Large intestine (tissue), 3 donors: ENCODE data around the gene ARID5B. TPM values are rescaled to one million over a fixed set of nuclear protein-coding genes. Genes with fewer than 3 reads are reported as not detected.

Source experiments
- DNase-seq, 2 donors: peaks; one replicate each; pipeline versions ENCODE4 v3.0.0 to v3.0.0-alpha.2; 2013
- H3K27ac ChIP-seq: one replicate; pipeline ENCODE4 v1.5.1; 2013; ENCODE audit warnings: low read length
- H3K27me3 ChIP-seq: 2 replicates; pipeline ENCODE4 v1.6.1; 2013; ENCODE audit warnings: low read length; ENCODE audit not compliant: control insufficient read depth, insufficient read depth
- H3K36me3 ChIP-seq: 2 replicates; pipeline ENCODE4 v1.6.1; 2013; ENCODE audit warnings: low read length; ENCODE audit not compliant: control insufficient read depth, insufficient read depth
- H3K4me1 ChIP-seq: one replicate; pipeline ENCODE4 v1.6.1; 2013; ENCODE audit warnings: low read length; ENCODE audit not compliant: control insufficient read depth, insufficient read depth
- H3K4me3 ChIP-seq: one replicate; pipeline ENCODE4 v1.5.1; 2013; ENCODE audit warnings: low read length
- H3K9me3 ChIP-seq: one replicate; pipeline ENCODE4 v1.6.1; 2013; ENCODE audit warnings: mild to moderate bottlenecking, low read depth, low read length, moderate library complexity; ENCODE audit not compliant: control insufficient read depth
- WGBS: methylation state at CpG from one replicate; pipeline ENCODE4 v1.1.5; 2013; ENCODE audit warnings: low lambda C conversion rate; ENCODE audit not compliant: insufficient coverage; 5-methylcytosine and 5-hydroxymethylcytosine counted together
- polyA plus RNA-seq: library from polyadenylated mRNA; unstranded; fragments of 120-200 nt; gene quantifications from one replicate; pipeline ENCODE4 v1.2.1, GENCODE V29; 2013

The ARID5B gene
- polyA plus RNA-seq, 1 donor = 19.9 TPM

DNA sequence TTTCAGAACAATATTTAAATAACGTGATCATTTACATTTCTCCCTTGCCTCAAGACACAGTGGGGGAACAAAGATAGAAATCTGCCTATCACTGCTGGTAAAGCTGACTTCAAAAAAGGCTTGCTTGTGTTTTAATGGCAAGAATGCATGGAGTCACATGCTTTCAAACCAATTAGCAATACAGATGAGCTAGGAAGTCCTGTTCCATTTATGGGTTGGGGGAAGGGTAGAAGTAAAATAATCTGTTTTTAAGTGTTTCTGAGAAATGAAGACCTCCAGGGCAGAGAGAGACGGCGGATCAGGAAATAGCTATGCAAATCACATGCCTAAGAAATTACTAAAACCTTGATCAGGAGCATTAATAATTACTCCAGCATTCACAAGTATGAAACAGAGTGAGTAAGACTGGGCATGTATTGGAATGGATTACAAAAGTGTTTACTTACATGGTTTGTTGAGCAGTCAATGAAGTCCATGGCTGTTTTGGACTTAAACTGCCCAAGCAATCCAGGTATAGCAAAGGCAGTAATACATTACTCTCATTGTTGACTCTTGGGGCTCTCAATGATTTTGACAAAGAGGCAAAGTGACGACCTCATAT lies 142.0 kb downstream of the ARID5B start:
- H3K4me1 ChIP-seq = peaks cover 54% of the 10 kb centered on the region
- peak overlapping the region; percentile 91 for H3K27ac ChIP-seq
- WGBS = 34% methylated on average over 3 of the region's 4 CpGs
- H3K36me3 ChIP-seq = no peaks in the 10 kb centered on the region
- peak in 1 of 2 donors; percentile 55 for DNase-seq
- H3K27me3 ChIP-seq = no peaks in the 10 kb centered on the region
- no peaks in the 10 kb centered on the region for H3K9me3 ChIP-seq
- H3K4me3 ChIP-seq = no peak overlapping the region

DNA sequence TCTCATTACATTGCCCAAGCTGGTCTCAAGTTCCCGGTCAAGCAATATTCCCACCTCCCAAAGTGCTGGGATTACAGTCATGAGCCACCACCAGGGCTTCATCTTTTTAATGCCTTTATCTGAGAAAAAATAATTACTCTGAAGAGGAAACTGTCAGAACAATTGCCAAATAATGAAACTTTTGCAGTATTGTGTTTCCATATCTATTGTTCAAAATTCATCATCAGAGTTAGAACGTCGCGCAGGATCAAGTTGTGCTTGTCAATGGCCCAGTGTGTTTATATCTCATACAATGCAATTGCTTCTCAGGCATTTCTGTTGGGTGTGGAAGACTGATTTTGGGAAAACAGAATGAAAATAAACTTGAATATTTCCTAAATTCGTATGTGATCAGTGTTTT lies 143.1 kb downstream of the ARID5B start:
- H3K9me3 ChIP-seq = no peaks in the 10 kb centered on the region
- no peak for DNase-seq
- peaks cover 56% of the 10 kb centered on the region for H3K4me1 ChIP-seq
- H3K36me3 ChIP-seq = no peaks in the 10 kb centered on the region
- WGBS = 67% methylated on average over 1 of the region's 5 CpGs
- no peaks in the 10 kb centered on the region for H3K27me3 ChIP-seq
- no peak overlapping the region for H3K4me3 ChIP-seq
- H3K27ac ChIP-seq = peak overlapping the region; percentile 91

DNA sequence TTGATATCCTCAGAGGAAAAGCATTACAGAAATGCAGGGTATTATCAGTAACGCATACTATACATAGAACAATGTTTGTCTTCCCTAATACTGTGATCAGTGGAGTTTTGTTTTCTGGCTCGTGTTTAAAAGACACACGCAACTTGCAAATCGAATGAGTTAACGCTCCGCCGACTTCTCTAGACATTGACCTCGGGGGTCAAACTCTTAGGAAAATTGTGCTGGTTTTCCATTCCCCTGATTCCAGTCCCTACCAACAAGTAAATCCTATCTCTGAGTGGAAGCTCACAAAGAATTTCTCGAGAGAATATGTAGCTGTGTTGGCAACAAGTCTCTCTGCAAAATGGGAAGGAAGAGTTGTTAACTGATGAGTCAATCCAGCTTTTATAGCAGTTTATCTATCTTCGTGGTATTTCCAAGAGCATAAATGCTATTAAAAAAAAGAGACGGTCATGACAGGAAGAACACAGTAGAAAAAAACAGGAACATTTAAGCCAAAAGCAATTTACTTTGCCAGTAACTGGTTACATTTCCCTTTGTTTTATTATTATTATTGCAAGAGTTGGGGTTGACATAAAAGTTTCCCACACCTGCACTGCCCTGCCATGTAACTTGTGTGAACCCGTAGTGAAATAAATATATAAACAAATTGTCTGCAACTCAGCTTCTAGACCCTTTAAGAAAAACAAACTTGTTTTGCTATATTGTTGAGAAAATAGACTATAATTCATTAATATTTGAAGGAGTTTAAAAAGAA lies 144.4 kb downstream of the ARID5B start:
- Histone ChIP-seq H3K9me3 (no peaks in the 10 kb centered on the region), H3K27ac (peak overlapping the region; percentile 91), H3K4me1 (peaks cover 54% of the 10 kb centered on the region), H3K4me3 (peak overlapping the region; percentile 5), H3K27me3 (no peaks in the 10 kb centered on the region), H3K36me3 (no peaks in the 10 kb centered on the region)
- peak; percentile 73 to 87 for DNase-seq
- 17% methylated on average over 2 of the region's 12 CpGs for WGBS

GRCh38 chr10:62046522-62047227 lies 145.2 kb downstream of the ARID5B start:
- H3K4me3 ChIP-seq = no peak overlapping the region
- peak; percentile 78 to 90 for DNase-seq
- H3K4me1 ChIP-seq = peaks cover 54% of the 10 kb centered on the region

DNA sequence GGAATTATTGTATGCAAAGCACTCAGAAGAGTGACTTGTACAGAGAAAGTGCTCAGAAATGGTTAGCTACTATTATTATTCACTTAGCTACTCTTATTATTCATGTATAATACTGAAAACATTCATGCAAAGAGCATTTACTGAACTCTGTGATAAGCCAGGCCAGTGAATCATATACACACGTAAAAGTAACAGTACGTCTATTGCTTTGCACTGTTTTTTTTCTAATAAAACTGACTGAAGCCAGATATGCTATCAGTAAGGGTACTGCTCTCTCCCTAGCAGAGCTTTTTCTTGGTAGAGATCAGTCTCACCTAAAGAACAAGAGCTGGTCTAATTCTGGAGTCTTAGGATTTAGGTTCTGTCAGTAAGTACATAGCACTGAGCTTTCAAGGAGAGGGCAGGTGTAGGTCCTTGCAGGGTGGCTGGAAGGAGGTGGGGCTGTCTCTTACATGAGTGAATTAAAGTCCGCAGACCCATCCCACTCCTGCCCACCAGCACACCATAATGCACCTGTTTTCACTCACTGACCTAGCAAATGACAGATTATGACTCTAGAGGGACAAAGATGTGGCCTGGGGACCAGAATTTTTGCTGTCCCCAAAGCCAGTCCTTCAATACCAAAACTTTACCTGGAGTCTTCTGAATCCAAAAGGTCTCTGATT lies 145.9 kb downstream of the ARID5B start:
- H3K27ac ChIP-seq = peak overlapping the region; percentile 91
- peak in 1 of 2 donors; percentile 55 for DNase-seq
- H3K36me3 ChIP-seq = peaks cover 4% of the 10 kb centered on the region
- H3K4me1 ChIP-seq = peaks cover 50% of the 10 kb centered on the region
- H3K4me3 ChIP-seq = no peak overlapping the region
- WGBS = no CpG with 5 or more reads among the region's 3 CpGs
- H3K27me3 ChIP-seq = no peaks in the 10 kb centered on the region
- H3K9me3 ChIP-seq = no peaks in the 10 kb centered on the region

More at GRCh38 chr10:62046522-62047227, 145.2 kb downstream of the ARID5B start:
- Histone ChIP-seq H3K27ac (peak overlapping the region; percentile 91), H3K27me3 (no peaks in the 10 kb centered on the region), H3K9me3 (no peaks in the 10 kb centered on the region), H3K36me3 (no peaks in the 10 kb centered on the region)
- no CpG with 5 or more reads among the region's 4 CpGs for WGBS

- H3K9me3 ChIP-seq = no peaks in the 10 kb centered on the region
- H3K4me1 ChIP-seq = peaks cover 49% of the 10 kb centered on the region
- peaks cover 10% of the 10 kb centered on the region for H3K36me3 ChIP-seq
- H3K4me3 ChIP-seq = no peak overlapping the region
- peak; percentile 59 to 81 for DNase-seq
- peak overlapping the region; percentile 91 for H3K27ac ChIP-seq
- H3K27me3 ChIP-seq = no peaks in the 10 kb centered on the region
- no CpG with 5 or more reads among the region's 2 CpGs for WGBS
These were observed 146.5 kb downstream of the ARID5B start for GRCh38 chr10:62047960-62048383.

GRCh38 chr10:62048470-62048869 lies 147.0 kb downstream of the ARID5B start:
- H3K9me3 ChIP-seq = no peaks in the 10 kb centered on the region
- H3K27me3 ChIP-seq = no peaks in the 10 kb centered on the region
- H3K4me3 ChIP-seq = no peak overlapping the region
- peak overlapping the region; percentile 91 for H3K27ac ChIP-seq
- H3K36me3 ChIP-seq = peaks cover 14% of the 10 kb centered on the region
- H3K4me1 ChIP-seq = peaks cover 44% of the 10 kb centered on the region
- WGBS = 53% methylated on average over 5 of the region's 5 CpGs
- DNase-seq = peak in 1 of 2 donors; percentile 26

DNA sequence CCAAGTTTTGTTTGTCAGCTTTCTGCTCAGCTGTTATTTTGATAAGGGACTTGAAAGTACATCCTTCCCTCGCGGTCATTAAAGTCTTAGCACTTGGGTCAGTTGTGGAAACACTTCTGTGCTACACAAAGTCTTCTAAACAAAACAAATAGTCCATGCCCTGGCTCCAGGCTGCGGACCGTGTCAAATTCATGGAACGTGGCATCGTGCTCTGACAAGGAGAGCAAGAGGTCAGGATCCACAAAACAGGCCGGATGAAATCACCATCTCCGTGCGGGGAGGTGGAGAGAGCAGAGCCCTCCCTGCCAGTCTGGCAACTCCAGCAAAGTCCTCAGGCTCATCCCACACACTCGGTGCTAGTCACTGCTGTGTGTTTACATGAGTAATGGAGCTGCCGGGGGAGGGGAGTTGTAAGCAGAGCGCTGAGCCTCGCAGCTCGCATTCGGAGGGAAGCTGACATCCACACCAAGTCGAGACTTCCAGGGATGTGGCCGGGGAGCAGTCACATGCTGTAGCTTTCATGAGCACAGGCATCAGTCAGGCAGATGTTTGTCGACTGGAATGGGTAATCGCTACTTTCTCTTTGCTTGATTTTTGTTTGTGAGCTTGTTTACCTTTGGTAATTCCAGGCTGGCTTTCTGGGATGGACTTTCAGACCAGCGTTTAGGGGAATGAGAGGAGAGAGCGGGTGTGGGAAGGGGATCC lies 147.6 kb downstream of the ARID5B start:
- Histone ChIP-seq H3K9me3 (no peaks in the 10 kb centered on the region), H3K4me3 (peak overlapping the region; percentile 46), H3K27me3 (no peaks in the 10 kb centered on the region), H3K27ac (peak overlapping the region; percentile 91), H3K36me3 (peaks cover 14% of the 10 kb centered on the region), H3K4me1 (peaks cover 42% of the 10 kb centered on the region)
- no CpG with 5 or more reads among the region's 21 CpGs for WGBS
- DNase-seq = peak; percentile 74 to 87

DNA sequence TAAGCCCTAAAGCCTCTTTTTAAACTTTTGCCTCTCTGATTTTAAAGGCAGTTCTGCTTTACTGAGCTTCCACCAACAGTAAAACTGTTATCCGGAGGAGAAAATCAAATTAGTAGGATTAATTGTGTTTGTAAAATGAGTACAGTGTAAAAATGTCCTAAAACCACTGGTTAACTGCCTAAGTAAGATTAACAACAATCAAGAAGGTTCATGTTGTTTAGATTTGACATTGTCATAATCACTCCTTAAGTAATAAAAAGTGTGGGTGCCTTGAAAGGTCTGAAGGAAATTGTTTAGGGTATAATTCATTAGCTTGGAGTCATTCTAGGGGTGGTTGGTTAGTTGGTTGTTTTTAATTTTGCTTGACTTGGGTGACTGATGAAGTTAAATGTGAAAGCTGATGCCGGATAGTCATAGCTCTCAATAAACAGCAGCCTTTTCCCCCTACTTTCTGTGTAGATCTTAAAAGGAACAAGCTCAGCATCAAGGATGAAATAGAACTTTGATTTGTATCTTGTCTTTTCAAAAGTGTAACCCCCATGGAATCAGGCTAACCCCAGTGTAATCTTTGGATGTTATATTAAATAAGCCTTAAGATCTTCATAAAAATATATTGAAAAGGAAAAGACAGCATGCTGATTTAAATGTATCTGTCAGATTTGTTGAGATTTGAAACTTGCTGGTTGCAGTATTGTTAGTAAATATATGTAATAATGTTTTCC lies 148.3 kb downstream of the ARID5B start:
- peak in 1 of 2 donors; percentile 50 for DNase-seq
- 0% methylated on average over 1 of the region's 2 CpGs for WGBS
- no peaks in the 10 kb centered on the region for H3K9me3 ChIP-seq
- H3K27ac ChIP-seq = peak overlapping the region; percentile 91
- peak overlapping the region; percentile 46 for H3K4me3 ChIP-seq
- peaks cover 14% of the 10 kb centered on the region for H3K36me3 ChIP-seq
- H3K27me3 ChIP-seq = no peaks in the 10 kb centered on the region
- H3K4me1 ChIP-seq = peaks cover 47% of the 10 kb centered on the region
